ENCODE measurements around the gene CFAP47. TPM values are rescaled to one million over a fixed set of nuclear protein-coding genes. Genes with fewer than 3 reads are reported as not detected.

The CFAP47 gene
- total and polyA plus RNA-seq, 7 donors: 0.20 TPM; not detected in 6

GRCh38 chrX:36159254-36159653 lies 239.7 kb downstream of the CFAP47 start:
- Histone ChIP-seq H3K4me3 (no peak overlapping the region), H3K4me1 (no peaks in the 10 kb centered on the region), H3K27me3 (ENCODE audit: insufficient read depth in 3 of 3, low read length in 2 of 3) (no peaks in the 10 kb centered on the region), H3K27ac (no peak overlapping the region), H3K36me3 (ENCODE audit: insufficient read depth in 1 of 2, low read depth in 1 of 2) (no peaks in the 10 kb centered on the region), H3K9me3 (no peaks in the 10 kb centered on the region)
- ATAC-seq: no peak
- TF ChIP-seq CTCF (IDR thresholded peaks at IDR 0.05): no peak
- no peak for DNase-seq
- intact Hi-C loops (cut with DNase I): no loop called here
- WGBS, 3 donors: 67 to 79% (median 77%) methylated on average over 7 of the region's 7 CpGs

GRCh38 chrX:36160081-36160480 lies 240.5 kb downstream of the CFAP47 start:
- no peaks in the 10 kb centered on the region for H3K36me3 ChIP-seq (ENCODE audit: insufficient read depth in 1 of 2, low read depth in 1 of 2)
- no peak for TF ChIP-seq CTCF (IDR thresholded peaks at IDR 0.05)
- no peak for ATAC-seq
- H3K4me3 ChIP-seq: no peak overlapping the region
- no peak overlapping the region for H3K27ac ChIP-seq
- H3K9me3 ChIP-seq: no peaks in the 10 kb centered on the region
- DNase-seq: no peak
- intact Hi-C loops (cut with DNase I): no loop called here
- no peaks in the 10 kb centered on the region for H3K27me3 ChIP-seq (ENCODE audit: insufficient read depth in 3 of 3, low read length in 2 of 3)
- H3K4me1 ChIP-seq: no peaks in the 10 kb centered on the region

GRCh38 chrX:36198575-36198974 lies 279.0 kb downstream of the CFAP47 start:
- intact Hi-C loops (cut with DNase I): no loop called here
- no peaks in the 10 kb centered on the region for H3K4me1 ChIP-seq
- no peak for TF ChIP-seq CTCF (IDR thresholded peaks at IDR 0.05)
- H3K9me3 ChIP-seq: no peaks in the 10 kb centered on the region
- no peak overlapping the region for H3K4me3 ChIP-seq
- ATAC-seq (no peak), DNase-seq (no peak)
- no peaks in the 10 kb centered on the region for H3K36me3 ChIP-seq (ENCODE audit: insufficient read depth in 1 of 2, low read depth in 1 of 2)
- no peak overlapping the region for H3K27ac ChIP-seq
- H3K27me3 ChIP-seq (ENCODE audit: insufficient read depth in 3 of 3, low read length in 2 of 3): peaks cover 0 to 1% (median 0%) of the 10 kb centered on the region in 3 donors

GRCh38 chrX:36199928-36200327 lies 280.4 kb downstream of the CFAP47 start:
- ATAC-seq (no peak), DNase-seq (no peak)
- H3K27ac ChIP-seq: no peak overlapping the region
- no peak for TF ChIP-seq CTCF (IDR thresholded peaks at IDR 0.05)
- H3K9me3 ChIP-seq: no peaks in the 10 kb centered on the region
- no peaks in the 10 kb centered on the region for H3K4me1 ChIP-seq
- no peak overlapping the region for H3K4me3 ChIP-seq
- intact Hi-C loops (cut with DNase I): no loop called here
- H3K27me3 ChIP-seq (ENCODE audit: insufficient read depth in 3 of 3, low read length in 2 of 3): no peaks in the 10 kb centered on the region
- no peaks in the 10 kb centered on the region for H3K36me3 ChIP-seq (ENCODE audit: insufficient read depth in 1 of 2, low read depth in 1 of 2)

- no peaks in the 10 kb centered on the region for H3K4me1 ChIP-seq
- H3K4me3 ChIP-seq: no peak overlapping the region
- H3K27ac ChIP-seq: no peak overlapping the region
- H3K9me3 ChIP-seq: no peaks in the 10 kb centered on the region
- WGBS, 3 donors: 26 to 32% (median 27%) methylated on average over 1 of the region's 1 CpG
- no peaks in the 10 kb centered on the region for H3K36me3 ChIP-seq (ENCODE audit: insufficient read depth in 1 of 2, low read depth in 1 of 2)
- TF ChIP-seq CTCF (IDR thresholded peaks at IDR 0.05): no peak
- peaks cover 0 to 3% (median 0%) of the 10 kb centered on the region in 3 donors for H3K27me3 ChIP-seq (ENCODE audit: insufficient read depth in 3 of 3, low read length in 2 of 3)
- DNase-seq (no peak), ATAC-seq (no peak)
- intact Hi-C loops (cut with DNase I): no loop called here
Measured at GRCh38 chrX:36214924-36215323, 295.4 kb downstream of the CFAP47 start.
